GM23338 (cell line): ENCODE measurements around the gene USP43.

ENCODE experiments used
- CTCF ChIP-seq, 2 experiments: fragments of 200-600 bp in 1 of 2; sonication (generic) in 1 of 2; conservative IDR thresholded peaks; 2 replicates each; pipeline versions ENCODE4 v1.5.1 to v1.6.1; 2016 to 2017; ENCODE audit warnings: antibody characterized with exemption in 2 of 2, low read depth in 2 of 2, mild to moderate bottlenecking in 2 of 2, moderate library complexity in 1 of 2
- EZH2phosphoT487 ChIP-seq: fragments of 200-600 bp; sonication (generic); IDR thresholded peaks from one replicate; pipeline ENCODE4 v1.8.1; 2018; ENCODE audit warnings: antibody characterized with exemption; ENCODE audit not compliant: unreplicated experiment
- POLR2AphosphoS5 ChIP-seq: IDR thresholded peaks from 2 replicates; pipeline ENCODE4 v1.6.1; 2016; ENCODE audit warnings: antibody characterized with exemption, low read depth

GRCh38 chr17:9672691-9673090 is 27.4 kb downstream of the USP43 start:
- TF ChIP-seq CTCF (conservative IDR thresholded peaks at IDR 0.05; ENCODE audit: low read depth in 2 of 2) (no peak), EZH2phosphoT487 (no peak), POLR2AphosphoS5 (no peak)
